SK-N-SH treated with all-trans-retinoic acid at 6 μM for 48 hours (cell line): ENCODE results near the gene UNC5CL.

Experiments
- PPARA ChIP-seq: fragments of 250-450 bp; sonication (Bioruptor Pico); IDR thresholded peaks from 2 replicates; pipeline ENCODE4 v1.5.0; 2020; ENCODE audit warnings: mild to moderate bottlenecking, borderline replicate concordance
- RARB ChIP-seq: fragments of 250-450 bp; sonication (Bioruptor Pico); IDR thresholded peaks from 2 replicates; pipeline ENCODE4 v1.8.0; 2021; ENCODE audit warnings: mild to moderate bottlenecking, moderate library complexity
- SNAI2 ChIP-seq: fragments of 250-450 bp; sonication (Bioruptor Pico); IDR thresholded peaks from 2 replicates; pipeline ENCODE4 v1.5.0; 2020; ENCODE audit warnings: mild to moderate bottlenecking, moderate library complexity
- TCF4 ChIP-seq: fragments of 250-450 bp; sonication (Bioruptor Pico); IDR thresholded peaks from 2 replicates; pipeline ENCODE4 v1.8.0; 2021; ENCODE audit warnings: mild to moderate bottlenecking, moderate library complexity, borderline replicate concordance
- TOX ChIP-seq: fragments of 250-450 bp; sonication (Bioruptor Pico); IDR thresholded peaks from 2 replicates; pipeline ENCODE4 v1.8.0; 2021; ENCODE audit warnings: mild to moderate bottlenecking, moderate library complexity, borderline replicate concordance
- ZFP30 ChIP-seq: fragments of 450-650 bp; formaldehyde crosslinking; IDR thresholded peaks from 2 replicates; pipeline ENCODE4 v1.5.0; 2022; ENCODE audit warnings: mild to moderate bottlenecking, moderate library complexity
- ZNF8 ChIP-seq: fragments of 450-650 bp; formaldehyde crosslinking; IDR thresholded peaks from 2 replicates; pipeline ENCODE4 v1.5.0; 2020; ENCODE audit warnings: mild to moderate bottlenecking, moderate library complexity
- TF ChIP-seq, protein P1 (sequence below): fragments of 250-450 bp; sonication (Bioruptor Pico); IDR thresholded peaks from 2 replicates; pipeline ENCODE4 v1.8.0; 2020; ENCODE audit warnings: mild to moderate bottlenecking, moderate library complexity, borderline replicate concordance

DNA sequence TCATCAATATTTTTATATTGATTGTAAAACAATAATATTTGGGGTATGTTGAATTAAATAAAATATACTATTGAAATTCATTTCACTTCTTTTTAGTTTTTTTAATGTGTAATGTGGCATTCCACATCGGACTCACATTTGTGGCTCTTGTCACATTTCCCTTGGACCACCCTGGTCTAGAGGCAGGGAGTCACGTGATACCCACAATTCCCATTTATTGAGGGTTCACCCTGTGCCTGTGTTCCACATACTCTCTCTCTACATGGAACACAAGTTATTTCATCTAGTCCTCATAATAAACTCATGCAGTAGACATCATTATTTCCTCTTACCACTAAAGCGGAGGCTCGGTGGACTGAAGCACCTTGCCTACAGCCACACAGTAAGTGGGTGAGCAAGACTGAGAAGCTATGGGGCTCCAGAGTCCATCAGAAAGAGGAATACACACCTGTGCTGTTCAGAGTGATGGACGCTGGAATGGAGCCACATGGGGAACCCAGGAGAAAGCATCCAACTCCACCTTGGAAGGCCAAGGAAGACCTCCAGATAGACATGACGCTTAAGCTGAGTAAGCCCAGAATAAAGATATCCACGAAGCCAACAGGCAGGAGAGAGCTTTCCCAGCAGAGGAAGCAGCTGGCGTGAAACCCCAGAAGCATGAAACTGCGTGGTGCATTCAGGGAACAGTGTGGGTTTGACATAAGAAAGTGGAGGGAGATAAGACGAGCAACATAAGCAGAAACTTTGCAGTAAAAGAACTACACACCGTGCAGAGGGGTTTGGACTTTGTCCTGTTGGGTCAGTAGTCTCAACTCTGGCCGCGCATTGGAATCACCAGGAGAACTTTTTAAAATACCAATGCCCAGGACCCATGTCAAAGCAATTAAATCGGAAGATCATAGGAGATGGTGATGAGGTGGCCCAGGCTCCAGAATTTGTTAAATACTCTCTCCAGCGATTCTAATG is 49.5 kb downstream of the UNC5CL start:
- TF ChIP-seq TOX (CRISPR knock-in tag) (no peak), PPARA (no peak), ZNF8 (CRISPR knock-in tag) (no peak), SNAI2 (no peak), ZFP30 (CRISPR knock-in tag) (no peak), TCF4 (CRISPR knock-in tag) (no peak), RARB (CRISPR knock-in tag) (no peak)
- TF ChIP-seq, protein P1, sequence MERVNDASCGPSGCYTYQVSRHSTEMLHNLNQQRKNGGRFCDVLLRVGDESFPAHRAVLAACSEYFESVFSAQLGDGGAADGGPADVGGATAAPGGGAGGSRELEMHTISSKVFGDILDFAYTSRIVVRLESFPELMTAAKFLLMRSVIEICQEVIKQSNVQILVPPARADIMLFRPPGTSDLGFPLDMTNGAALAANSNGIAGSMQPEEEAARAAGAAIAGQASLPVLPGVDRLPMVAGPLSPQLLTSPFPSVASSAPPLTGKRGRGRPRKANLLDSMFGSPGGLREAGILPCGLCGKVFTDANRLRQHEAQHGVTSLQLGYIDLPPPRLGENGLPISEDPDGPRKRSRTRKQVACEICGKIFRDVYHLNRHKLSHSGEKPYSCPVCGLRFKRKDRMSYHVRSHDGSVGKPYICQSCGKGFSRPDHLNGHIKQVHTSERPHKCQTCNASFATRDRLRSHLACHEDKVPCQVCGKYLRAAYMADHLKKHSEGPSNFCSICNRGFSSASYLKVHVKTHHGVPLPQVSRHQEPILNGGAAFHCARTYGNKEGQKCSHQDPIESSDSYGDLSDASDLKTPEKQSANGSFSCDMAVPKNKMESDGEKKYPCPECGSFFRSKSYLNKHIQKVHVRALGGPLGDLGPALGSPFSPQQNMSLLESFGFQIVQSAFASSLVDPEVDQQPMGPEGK (CRISPR knock-in tag): no peak
